Renal cortical epithelial cell (primary cell): ENCODE measurements around the gene HPCAL1. TPM values are rescaled to one million over a fixed set of nuclear protein-coding genes. Genes with fewer than 3 reads are reported as not detected.
"Not testable (repeated sequence)": the region's sequence is repeated elsewhere in the genome, so short reads cannot be mapped to it uniquely, and the experiment has no call there.

ENCODE experiments used
- DNase-seq: peaks from one replicate; pipeline ENCODE4 v3.0.0-alpha.2; 2011; ENCODE audit warnings: low read depth
- total RNA-seq: library from RNA; depleted of rRNA; stranded (reverse); fragments of >200 nt; gene quantifications from 2 replicates; pipeline ENCODE4 v1.2.3, GENCODE V29; 2014

Gene HPCAL1
- total RNA-seq, 1 donor from 2014 or later, result 90.2 TPM

- DNase-seq, result no peak
These were observed 138.0 kb downstream of the HPCAL1 start for GRCh38 chr2:10440736-10441135.

- DNase-seq, result no peak
These were observed 139.2 kb downstream of the HPCAL1 start for GRCh38 chr2:10441948-10442347.

GRCh38 chr2:10442469-10443126 is 139.9 kb downstream of the HPCAL1 start:
- not testable (repeated sequence) for DNase-seq

DNA sequence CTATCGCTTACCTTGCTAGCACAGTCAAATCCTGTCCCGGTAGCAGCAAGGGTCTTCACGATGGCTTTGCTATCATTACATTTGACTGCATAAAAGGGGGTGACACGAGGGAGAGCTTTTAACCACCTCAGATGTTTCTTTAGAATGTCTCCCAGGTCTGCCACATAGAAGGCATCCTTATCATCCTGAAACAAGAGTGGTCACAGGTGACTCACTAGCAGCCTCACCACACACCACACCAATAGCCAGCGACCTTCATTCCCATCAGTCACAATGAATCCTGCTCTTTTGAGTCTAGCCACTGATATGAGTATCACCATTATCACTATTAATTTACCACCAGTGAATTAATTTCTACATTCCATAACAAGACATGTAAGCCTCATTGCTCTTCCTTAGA is 141.8 kb downstream of the HPCAL1 start:
- no peak for DNase-seq

DNA sequence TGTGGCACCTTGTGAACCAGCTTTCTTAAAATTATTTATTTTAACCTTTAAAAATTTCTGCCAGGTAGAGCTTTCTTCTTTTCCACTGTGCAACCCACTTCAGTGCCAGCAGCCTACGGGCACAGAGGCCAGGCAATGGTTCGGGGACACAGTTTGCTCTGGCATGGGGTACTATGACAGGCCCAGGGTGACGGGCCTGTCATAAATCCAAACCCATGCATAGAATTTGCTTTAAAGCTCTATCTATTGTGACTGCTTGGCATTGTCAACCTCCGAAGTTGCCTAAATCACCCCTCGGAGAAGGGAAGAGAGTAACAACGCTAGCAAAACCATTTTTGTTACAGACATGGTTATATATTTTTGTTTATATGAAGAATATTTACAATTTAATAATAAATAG is 143.9 kb downstream of the HPCAL1 start:
- DNase-seq, result no peak

GRCh38 chr2:10447300-10447894 is 144.7 kb downstream of the HPCAL1 start:
- peak; percentile 38 for DNase-seq

DNA sequence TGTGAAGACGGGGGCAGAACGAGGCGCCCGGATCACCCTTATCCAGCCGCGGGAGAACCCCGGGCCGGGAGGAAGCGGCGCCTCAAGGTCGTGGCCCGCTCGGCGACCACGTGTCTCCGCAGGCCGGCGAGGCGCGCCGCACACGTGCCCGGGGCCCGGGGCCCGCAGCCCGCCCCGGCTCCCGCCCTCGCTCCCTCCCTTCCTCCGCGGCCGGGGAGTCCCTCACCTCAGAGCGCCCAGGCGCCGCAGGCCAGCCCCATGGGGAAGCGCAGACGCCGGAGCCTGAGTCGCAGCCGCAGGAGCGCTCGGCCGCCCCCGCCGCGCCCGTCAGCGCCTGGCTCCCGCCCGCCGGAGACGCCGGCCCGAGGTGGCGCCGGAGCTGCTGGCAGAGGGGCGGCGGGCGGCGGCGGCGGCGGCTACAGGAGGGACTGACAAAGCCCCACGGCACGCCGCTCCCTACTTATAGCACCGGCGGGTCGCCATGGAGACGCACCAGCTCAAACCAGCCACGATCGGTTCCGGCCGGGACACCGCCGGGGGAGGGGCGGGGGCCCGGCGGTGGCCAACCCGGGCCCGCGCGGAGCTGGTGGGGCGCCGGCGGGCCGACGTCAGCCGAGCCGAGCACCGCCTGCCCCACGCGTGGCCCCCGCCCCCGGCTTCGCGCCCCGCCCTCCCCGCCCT is 145.3 kb downstream of the HPCAL1 start, which contains the start of gene ODC1:
TSS of gene ODC1 (minus strand) at position 433 of the 681 bp plus-strand sequence. CDS start 3,295 bp downstream, outside the sequence.
- peak; percentile 66 for DNase-seq

DNA sequence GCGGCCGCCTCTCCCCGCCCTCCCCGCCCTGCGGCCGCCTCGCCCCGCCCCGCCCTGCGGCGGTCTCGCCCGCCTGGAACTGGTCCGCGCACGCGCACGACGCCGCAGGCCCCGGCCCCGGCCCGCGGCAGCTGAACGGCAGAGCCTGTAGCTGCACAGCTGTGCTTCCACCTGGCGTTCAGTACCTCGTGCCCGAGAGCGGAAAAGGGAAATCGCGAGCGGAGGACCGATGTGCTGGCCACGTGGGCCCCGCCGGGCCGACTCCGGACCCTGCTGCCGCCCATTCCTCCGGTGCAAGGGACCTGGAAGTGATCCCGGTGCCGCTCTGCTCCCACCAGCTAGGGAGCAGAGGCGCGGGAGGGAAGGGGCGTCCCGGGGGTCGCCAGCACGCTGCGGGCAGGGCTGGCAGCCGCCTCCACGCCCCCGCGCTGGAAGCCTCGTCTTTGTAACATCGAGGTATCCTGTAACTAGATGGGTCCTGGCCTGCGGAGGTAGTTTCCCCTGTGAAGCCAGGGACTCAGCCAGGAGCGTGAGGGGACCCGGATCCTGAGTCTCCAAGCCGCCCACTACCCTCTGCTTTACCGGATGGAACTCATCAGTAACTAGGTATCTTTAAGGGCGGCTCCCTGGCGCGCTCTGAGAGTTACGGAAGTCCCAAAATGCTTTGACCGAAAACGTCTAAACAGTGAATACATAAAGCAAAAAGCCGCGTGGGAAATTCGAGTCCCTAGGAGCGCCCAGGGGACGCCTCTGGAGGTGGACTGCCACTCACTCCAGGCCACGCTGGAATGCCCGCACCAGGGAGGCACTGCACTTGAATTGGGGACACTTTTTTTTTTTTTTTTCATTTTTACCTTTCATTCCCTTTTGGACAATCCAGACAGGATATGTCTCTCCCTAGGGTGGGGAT is 146.1 kb downstream of the HPCAL1 start:
- DNase-seq, result peak; percentile 70

DNA sequence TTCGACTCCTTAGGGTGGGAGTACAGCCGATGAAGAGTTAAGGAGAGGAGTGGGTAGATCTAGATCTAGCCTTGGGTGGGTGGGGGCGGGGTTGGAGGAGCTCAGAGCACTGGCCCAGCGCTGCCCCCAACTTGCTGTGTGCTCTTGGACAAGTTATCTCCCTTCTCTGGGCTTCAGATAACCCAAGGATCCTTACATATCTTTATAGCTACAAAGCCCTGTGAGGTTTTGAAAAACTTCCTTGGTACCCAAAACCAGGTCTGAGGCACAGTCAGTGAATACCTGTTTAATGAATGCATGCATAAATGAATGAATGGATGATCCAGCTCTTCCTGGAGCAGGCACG is 146.8 kb downstream of the HPCAL1 start:
- no peak for DNase-seq

GRCh38 chr2:10449838-10450691 is 147.4 kb downstream of the HPCAL1 start:
- DNase-seq, result peak; percentile 74

DNA sequence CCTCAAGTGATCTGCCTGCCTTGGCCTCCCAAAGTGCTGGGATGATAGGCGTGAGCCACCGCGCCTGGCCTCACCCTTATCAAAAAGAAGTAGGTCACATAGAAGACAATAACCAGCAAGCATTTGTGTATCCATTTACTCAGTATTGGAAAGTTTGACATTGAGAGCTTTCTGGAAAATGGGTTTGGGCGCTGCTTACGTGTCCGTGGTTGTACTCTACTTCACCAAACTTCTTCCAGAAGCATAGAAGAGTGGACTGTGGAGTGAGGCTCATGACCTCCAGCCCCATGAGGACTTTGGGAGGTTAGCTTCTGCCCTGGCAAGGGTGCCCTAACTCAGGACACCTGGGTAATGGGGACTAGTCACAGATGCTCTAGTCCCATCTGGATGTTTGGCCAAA is 149.1 kb downstream of the HPCAL1 start:
- no peak for DNase-seq

DNA sequence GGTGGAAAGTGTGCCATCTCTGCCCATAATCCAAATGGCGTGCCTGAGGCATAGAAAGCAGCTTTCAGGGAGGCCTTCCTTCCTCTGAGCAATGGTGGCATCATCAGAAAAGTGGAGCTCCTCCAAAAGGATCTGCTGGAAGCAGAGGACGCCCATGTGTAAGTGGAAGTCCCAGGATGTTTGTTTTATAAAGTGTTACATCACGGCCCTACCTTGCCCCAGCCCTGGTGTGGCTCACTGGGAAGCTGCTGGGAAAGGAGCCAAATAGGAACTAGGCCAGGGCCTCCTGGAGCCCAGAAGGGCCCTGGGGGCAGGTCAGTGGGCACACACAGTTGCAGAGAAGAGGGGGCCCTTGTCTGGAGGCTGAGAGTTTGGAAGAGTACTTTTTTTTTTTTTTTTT is 149.6 kb downstream of the HPCAL1 start:
- DNase-seq, result peak; percentile 93

DNA sequence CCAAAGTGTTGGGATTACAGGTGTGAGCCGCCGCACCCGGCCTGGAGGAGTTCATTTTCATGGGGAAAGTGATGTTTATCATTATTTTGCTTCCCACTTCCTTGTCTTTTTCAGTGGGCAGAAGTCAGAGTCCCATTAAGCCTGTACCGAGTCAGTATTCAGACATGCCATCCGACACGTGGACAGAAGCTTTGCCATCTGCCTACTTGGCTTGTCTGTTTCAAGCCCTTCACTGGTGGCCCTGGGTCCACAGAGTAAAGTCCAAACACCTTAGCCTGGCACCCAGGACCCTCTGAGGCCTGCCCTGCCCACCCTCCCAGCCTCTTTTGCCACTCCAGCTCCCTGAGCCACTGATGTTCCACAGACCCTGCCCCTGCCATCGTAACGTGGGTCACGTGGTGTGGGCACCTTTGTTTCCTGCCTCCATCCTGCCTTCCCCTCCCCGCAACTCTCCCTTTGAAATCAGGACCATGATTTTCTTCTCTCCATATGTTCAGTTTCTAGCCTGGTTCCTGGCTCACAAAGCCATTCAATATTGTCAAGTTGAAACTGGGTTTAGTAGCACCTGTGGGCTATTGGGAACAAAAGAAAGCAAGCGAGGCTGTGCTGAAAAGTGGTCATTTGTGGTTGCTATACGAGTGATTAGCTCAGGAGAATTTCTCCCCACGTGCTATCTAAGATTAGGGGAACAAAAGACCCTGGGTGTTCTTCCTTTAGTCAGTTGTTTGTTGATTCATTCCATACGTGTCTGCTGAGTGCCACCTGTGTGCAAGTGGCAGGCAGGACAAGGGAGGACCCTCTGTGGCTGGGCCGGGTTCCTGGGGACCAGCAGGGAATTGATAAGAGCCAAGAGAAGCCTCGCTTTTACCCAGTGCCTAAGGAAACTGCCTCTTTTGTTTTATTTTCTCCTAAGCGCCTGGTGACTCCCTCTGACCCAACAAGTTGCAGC is 150.5 kb downstream of the HPCAL1 start:
- DNase-seq, result no peak

GRCh38 chr2:10453905-10454298 is 151.2 kb downstream of the HPCAL1 start:
- no peak for DNase-seq

DNA sequence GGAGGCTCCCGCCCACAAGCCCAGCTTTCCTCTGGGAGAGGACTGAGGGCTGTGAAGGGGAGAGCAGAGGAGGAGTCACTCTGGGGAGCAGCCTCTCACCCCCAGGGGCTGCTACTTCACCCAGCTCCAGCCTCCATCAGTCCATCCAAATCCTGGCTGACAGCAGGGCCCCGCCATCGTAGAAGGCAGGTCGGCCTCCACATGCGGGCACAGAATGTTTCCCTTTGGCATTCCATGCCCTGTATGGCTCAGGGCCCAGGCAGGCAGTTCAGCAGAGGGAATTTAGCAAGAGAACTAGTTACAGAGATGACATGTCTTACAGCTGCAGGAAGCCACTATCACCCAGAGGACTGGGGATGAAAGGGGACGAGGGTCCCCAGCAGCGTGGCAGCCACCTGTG is 151.8 kb downstream of the HPCAL1 start:
- no peak for DNase-seq

DNA sequence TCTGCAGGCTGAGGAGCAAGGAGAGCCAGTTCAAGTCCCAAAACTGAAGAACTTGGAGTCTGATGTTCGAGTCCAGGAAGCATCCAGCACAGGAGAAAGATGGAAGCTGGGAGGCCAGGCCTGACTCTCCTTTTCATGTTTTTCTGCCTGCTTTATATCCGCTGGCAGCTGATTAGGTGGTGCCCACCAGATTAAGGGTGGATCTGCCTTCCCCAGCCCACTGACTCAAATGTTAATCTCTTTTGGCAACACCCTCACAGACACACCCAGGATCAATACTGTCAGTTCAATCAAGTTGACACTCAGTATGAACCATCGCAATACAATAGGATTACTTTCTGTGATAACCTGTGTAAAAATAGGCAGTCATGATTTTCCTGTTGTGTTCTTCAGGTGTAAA is 154.5 kb downstream of the HPCAL1 start:
- DNase-seq, result not testable (repeated sequence)

DNA sequence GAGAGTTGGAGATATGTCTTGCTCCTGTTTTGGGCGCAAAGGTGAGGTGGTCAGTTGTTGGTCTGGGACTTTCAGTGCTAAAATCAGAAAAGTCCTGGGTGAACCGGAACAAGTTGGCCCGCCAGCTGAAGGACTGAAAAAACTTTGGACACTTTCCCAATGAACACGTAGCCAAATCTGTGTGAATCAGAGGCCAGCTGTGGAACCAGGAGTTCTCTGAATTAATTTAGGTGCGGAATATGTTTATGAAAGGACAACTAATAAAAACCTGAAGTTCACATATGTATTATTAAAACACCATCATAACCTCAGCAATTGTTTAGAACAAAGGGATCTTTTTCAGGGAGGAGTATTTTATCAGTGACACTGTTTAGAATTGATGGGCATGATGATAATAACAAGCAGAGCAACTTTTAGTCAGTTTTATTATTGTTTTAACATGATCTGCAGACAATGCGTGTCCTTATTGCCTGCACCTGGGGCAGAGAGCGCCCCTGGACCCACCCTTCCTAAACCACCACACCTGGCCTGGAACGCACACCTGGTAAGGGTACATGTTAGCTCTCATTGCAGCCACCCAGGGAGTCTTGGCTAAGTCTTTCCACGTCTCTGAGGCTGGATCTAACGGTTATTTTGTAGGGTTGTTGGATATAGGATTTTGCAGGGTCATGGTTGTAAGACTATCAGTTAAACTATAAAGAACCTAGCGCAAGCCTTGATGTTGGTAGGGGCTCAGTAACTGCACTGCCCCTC is 155.3 kb downstream of the HPCAL1 start:
- no peak for DNase-seq

- DNase-seq, result no peak
These were observed 157.7 kb downstream of the HPCAL1 start for GRCh38 chr2:10460366-10460796.
